ENCODE results near the gene ATP1A2.

Gene ATP1A2

DNA sequence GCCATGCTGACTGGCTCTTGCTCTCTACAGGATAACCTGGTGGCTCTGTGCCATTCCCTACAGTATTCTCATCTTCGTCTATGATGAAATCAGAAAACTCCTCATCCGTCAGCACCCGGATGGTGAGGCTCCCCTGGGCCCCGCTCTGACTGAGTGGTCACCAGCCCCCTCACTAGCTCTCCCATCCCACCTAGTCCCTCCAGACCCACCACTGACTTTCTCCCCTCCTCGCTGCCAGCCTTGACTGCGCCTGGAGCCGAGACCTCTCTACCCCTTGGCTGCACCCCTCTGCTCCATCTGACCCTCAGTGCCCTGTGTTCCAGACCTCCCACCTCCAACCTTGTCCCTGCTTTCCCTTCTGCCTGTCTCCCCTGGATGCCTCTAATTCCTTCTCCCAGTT, 70.7 kb downstream of the ATP1A2 start:
- DNase-seq = no peak

- no peak for DNase-seq
These were observed 71.2 kb downstream of the ATP1A2 start for GRCh38 chr1:160186729-160187128.

DNA sequence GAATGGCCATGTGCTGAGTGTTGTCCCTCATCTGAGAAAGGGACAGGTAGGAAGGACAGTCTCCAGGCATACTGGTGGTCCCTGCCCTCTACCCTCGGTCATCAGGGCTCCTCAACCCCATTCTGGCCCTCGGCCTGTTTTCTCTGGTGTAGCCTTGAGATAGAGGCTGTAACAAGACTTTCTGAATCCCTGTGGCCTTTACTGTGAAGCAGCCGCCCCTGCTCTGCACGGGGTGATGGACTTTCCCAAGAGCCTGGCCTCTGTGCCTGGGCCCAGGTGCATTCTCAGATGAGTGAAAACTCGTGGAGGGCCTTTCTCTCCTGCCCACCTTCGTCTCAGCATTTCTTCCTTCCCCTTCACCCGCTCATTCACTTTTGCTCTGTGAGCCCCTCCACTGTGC, 71.8 kb downstream of the ATP1A2 start:
- DNase-seq = no peak

DNA sequence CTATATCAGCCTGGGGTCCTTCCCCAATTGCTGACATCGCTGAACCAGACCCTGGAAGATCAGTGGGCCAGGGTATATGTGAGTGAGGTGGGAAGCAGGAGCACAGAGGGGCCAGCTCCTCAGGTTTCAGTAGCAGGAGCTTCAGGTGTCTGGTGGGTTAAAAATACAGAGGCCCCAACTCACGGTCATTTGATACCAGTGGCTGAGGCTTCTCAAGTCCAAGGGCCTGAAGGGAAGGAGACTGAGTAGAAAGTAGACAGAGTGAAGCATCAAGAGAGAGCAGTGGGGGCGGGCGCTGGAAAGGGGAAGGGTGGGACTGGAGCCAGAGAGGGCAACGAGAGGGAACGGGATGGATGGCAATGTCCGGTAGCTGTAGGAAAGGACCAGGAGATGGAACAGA, 72.8 kb downstream of the ATP1A2 start:
- no peak for DNase-seq

DNA sequence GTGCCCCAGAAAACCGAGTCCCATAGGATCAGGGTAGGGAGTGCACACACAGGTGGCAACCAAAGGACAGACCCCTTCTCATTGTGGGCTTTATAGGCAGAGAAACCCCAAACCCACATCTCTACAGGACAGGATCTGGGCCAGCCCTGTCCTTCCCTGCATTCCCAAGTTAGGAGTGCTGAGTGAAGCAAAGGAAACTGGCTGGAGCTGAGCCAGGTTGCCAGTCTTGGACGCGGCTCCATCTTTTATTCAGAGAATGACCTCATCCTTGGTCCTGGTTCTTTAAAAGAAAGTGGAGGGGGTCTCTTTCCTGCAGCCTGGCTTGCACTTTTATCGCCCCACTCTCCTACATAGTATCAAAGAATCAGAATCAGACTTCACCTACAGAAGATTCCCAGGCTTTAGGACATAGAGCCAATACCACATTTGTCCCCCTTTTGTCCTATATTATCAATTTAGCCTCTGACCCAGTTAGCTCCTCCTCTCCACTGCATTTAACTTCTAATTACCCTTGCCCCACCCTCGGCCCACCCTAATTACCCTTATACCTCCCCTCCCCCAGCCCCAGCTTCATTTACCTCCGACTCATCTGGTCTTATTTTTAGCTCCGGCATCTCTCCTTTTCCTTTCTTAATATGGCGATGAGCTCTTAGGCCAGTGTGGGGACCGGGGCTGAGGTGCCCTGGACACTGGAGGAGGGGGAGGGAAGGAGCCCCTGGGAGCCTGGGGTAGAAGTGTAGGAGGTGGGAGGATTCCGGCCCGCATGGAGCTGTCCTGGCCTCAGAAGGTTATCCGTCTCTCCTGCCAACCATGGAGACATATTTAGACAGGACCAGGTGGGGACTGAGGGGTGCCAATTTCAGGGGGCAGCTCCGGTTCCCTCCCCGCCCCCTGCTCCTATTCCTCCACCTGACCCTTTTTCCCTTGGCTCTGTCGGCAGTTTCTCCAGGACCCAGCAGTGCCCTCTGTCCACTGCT, 74.4 kb downstream of the ATP1A2 start, which contains the start of gene CASQ1:
Gene CASQ1 (plus strand): TSS at position 927 of the 977 bp plus-strand sequence. CDS start 177 bp downstream, outside the sequence.
- no peak for DNase-seq

- DNase-seq = no peak
These were observed 76.2 kb downstream of the ATP1A2 start for GRCh38 chr1:160191756-160192155.

- DNase-seq = no peak
These were observed 76.7 kb downstream of the ATP1A2 start for GRCh38 chr1:160192234-160192633.

Measured in CD4-positive, alpha-beta T cell treated with Interferon gamma for 1 hour (primary cell).